Tibial artery (tissue), 4 donors: ENCODE results near the gene RAB6A.
"Not testable (repeated sequence)": the region's sequence is repeated elsewhere in the genome, so short reads cannot be mapped to it uniquely, and the experiment has no call there.

Source experiments
- DNase-seq, 2 donors: peaks; one replicate each; pipeline ENCODE4 v3.0.0-alpha.2; 2019
- H3K27ac ChIP-seq, 2 donors: fragments of 200-600 bp; sonication (generic) in 1 of 2; 1 replicate in 1 of 2; 2 replicates in 1 of 2; pipeline ENCODE4 v1.5.1; 2018 to 2019; ENCODE audit warnings: mild to moderate bottlenecking in 1 of 2
- H3K27me3 ChIP-seq, 2 donors: fragments of 200-600 bp; sonication (generic) in 1 of 2; one replicate each; pipeline versions ENCODE4 v1.5.1 to v1.6.0; 2016 to 2019
- H3K36me3 ChIP-seq, 3 donors: fragments of 200-600 bp; sonication (generic) in 2 of 3; one replicate each; pipeline ENCODE4 v1.5.1; 2016 to 2019; ENCODE audit warnings: mild to moderate bottlenecking in 2 of 3
- H3K4me1 ChIP-seq, 4 donors: fragments of 200-600 bp; sonication (generic) in 2 of 4; 1 replicate in 3 of 4; 2 replicates in 1 of 4; pipeline ENCODE4 v1.5.1; 2016 to 2019
- H3K4me3 ChIP-seq, 2 donors: fragments of 200-600 bp; sonication (generic) in 1 of 2; 1 replicate in 1 of 2; 2 replicates in 1 of 2; pipeline ENCODE4 v1.5.1; 2018 to 2019; ENCODE audit warnings: mild to moderate bottlenecking in 2 of 2
- H3K9me3 ChIP-seq, 3 donors: fragments of 200-600 bp; sonication (generic) in 1 of 3; one replicate each; pipeline ENCODE4 v1.5.1; 2016 to 2019
- CTCF ChIP-seq, 2 experiments: fragments of 200-600 bp in 1 of 2; fragments of 450-650 bp in 1 of 2; IDR thresholded peaks; one replicate each; pipeline ENCODE4 v1.5.1; 2017 to 2019; ENCODE audit warnings: antibody characterized with exemption in 2 of 2, mild to moderate bottlenecking in 1 of 2, moderate library complexity in 1 of 2
- intact Hi-C: fragments of 100-400 bp; cut with DNase I; formaldehyde crosslinking; loops from one replicate; pipeline ENCODE4 v1.15.0; 2023; ENCODE audit warnings: low total_unique reads

The RAB6A gene

GRCh38 chr11:73693899-73694525, 66.9 kb downstream of the RAB6A start:
- Histone ChIP-seq H3K4me1 (peaks cover 0 to 4% (median 0%) of the 10 kb centered on the region in 4 donors), H3K36me3 (peaks cover 0 to 41% (median 9%) of the 10 kb centered on the region in 3 donors), H3K9me3 (no peaks in the 10 kb centered on the region), H3K27me3 (no peaks in the 10 kb centered on the region), H3K27ac (no peak overlapping the region), H3K4me3 (no peak overlapping the region)
- intact Hi-C loops = no loop called here
- no peak for DNase-seq
- TF ChIP-seq CTCF (IDR thresholded peaks at IDR 0.05) = no peak

- intact Hi-C loops = no loop called here
- Histone ChIP-seq H3K27ac (no peak overlapping the region), H3K27me3 (no peaks in the 10 kb centered on the region), H3K36me3 (peaks cover 34 to 70% (median 38%) of the 10 kb centered on the region in 3 donors), H3K4me1 (no peaks in the 10 kb centered on the region), H3K9me3 (no peaks in the 10 kb centered on the region), H3K4me3 (no peak overlapping the region)
- no peak for TF ChIP-seq CTCF (IDR thresholded peaks at IDR 0.05)
- DNase-seq = no peak
Measured at GRCh38 chr11:73680687-73681086, 80.2 kb downstream of the RAB6A start.

GRCh38 chr11:73676552-73676951, 84.3 kb downstream of the RAB6A start:
- H3K27me3 ChIP-seq, H3K4me1 ChIP-seq, H3K9me3 ChIP-seq, DNase-seq, H3K4me3 ChIP-seq, intact Hi-C loops, H3K27ac ChIP-seq: not testable (repeated sequence)
- peaks cover 26 to 64% (median 38%) of the 10 kb centered on the region in 3 donors for H3K36me3 ChIP-seq

GRCh38 chr11:73671701-73672100, 89.2 kb downstream of the RAB6A start:
- Histone ChIP-seq H3K4me1 (no peaks in the 10 kb centered on the region), H3K9me3 (no peaks in the 10 kb centered on the region)
- TF ChIP-seq CTCF (IDR thresholded peaks at IDR 0.05) = no peak

GRCh38 chr11:73670808-73671207, 90.1 kb downstream of the RAB6A start:
- H3K9me3 ChIP-seq = no peaks in the 10 kb centered on the region
- TF ChIP-seq CTCF (IDR thresholded peaks at IDR 0.05) = no peak
- peaks cover 0 to 12% (median 10%) of the 10 kb centered on the region in 3 donors for H3K36me3 ChIP-seq
- no peak overlapping the region for H3K27ac ChIP-seq
- H3K27me3 ChIP-seq = no peaks in the 10 kb centered on the region
- DNase-seq = no peak
- H3K4me3 ChIP-seq = no peak overlapping the region
- H3K4me1 ChIP-seq = no peaks in the 10 kb centered on the region
- intact Hi-C loops = no loop called here

More at GRCh38 chr11:73671701-73672100, 89.2 kb downstream of the RAB6A start:
- no peaks in the 10 kb centered on the region for H3K27me3 ChIP-seq
- no peak for DNase-seq
- no peak overlapping the region for H3K4me3 ChIP-seq
- no peak overlapping the region for H3K27ac ChIP-seq
- intact Hi-C loops = no loop called here
- peaks cover 0 to 19% (median 10%) of the 10 kb centered on the region in 3 donors for H3K36me3 ChIP-seq

- Histone ChIP-seq H3K27me3 (no peaks in the 10 kb centered on the region), H3K36me3 (no peaks in the 10 kb centered on the region), H3K27ac (no peak overlapping the region), H3K4me3 (no peak overlapping the region), H3K9me3 (no peaks in the 10 kb centered on the region), H3K4me1 (peaks cover 0 to 8% (median 2%) of the 10 kb centered on the region in 4 donors)
- intact Hi-C loops = loop anchor here (10.0 kb wide), 1 partner anchor 373 kb away; no protein-coding TSS in a partner anchor
- no peak for TF ChIP-seq CTCF (IDR thresholded peaks at IDR 0.05)
- no peak for DNase-seq
Measured at GRCh38 chr11:73667891-73668290, 93.0 kb downstream of the RAB6A start.
